GM12878 (cell line): ENCODE measurements around the gene SLC28A1.

Source experiments
- ATF7 ChIP-seq: fragments of 450-650 bp; IDR thresholded peaks from 2 replicates; pipeline ENCODE4 v1.6.1; 2016; ENCODE audit warnings: low read depth, mild to moderate bottlenecking
- BCL11A ChIP-seq: IDR thresholded peaks from 2 replicates; pipeline ENCODE4 v1.6.1; 2011; ENCODE audit warnings: low read depth, low read length
- CREB1 ChIP-seq: IDR thresholded peaks from 2 replicates; pipeline ENCODE4 v1.6.1; 2012; ENCODE audit warnings: low read depth, mild to moderate bottlenecking, inconsistent platforms
- EP300 ChIP-seq, 2 experiments: fragments of 150-350 bp in 1 of 2; IDR thresholded peaks; 2 replicates each; pipeline ENCODE4 v1.6.1; 2011 to 2012; ENCODE audit warnings: low read depth in 2 of 2, low read length in 2 of 2, borderline replicate concordance in 1 of 2, improper control_type of control experiment in 1 of 2, inconsistent platforms in 1 of 2; ENCODE audit not compliant: control insufficient read depth in 1 of 2
- POLR2A ChIP-seq: IDR thresholded peaks from 2 replicates; pipeline ENCODE4 v1.6.1; 2011; ENCODE audit warnings: low read depth, mild to moderate bottlenecking, low read length
- POLR2AphosphoS2 ChIP-seq: IDR thresholded peaks from 2 replicates; pipeline ENCODE4 v1.6.1; 2011; ENCODE audit warnings: low read depth, mild to moderate bottlenecking, low read length, improper control_type of control experiment, moderate library complexity
- TF ChIP-seq, protein P1 (sequence below), 3 experiments: IDR thresholded peaks in 2 of 3; conservative IDR thresholded peaks in 1 of 3; 2 replicates each; pipeline ENCODE4 v1.5.1; 2011; ENCODE audit warnings: low read depth in 3 of 3, low read length in 3 of 3, mild to moderate bottlenecking in 3 of 3, control low read depth in 2 of 3, moderate library complexity in 2 of 3, inconsistent platforms in 1 of 3, mixed read lengths in 1 of 3; ENCODE audit not compliant: control insufficient read depth in 2 of 3, insufficient read depth in 1 of 3; ENCODE audit errors: extremely low read depth in 1 of 3
- TF ChIP-seq, protein P2 (sequence below): fragments of 450-650 bp; IDR thresholded peaks from 2 replicates; pipeline ENCODE4 v1.6.1; 2017; ENCODE audit warnings: antibody characterized with exemption, mild to moderate bottlenecking, moderate library complexity
- TF ChIP-seq, protein P3 (sequence below): IDR thresholded peaks from 2 replicates; pipeline ENCODE4 v1.6.1; 2011; ENCODE audit warnings: low read depth, low read length, improper control_type of control experiment, borderline replicate concordance

DNA sequence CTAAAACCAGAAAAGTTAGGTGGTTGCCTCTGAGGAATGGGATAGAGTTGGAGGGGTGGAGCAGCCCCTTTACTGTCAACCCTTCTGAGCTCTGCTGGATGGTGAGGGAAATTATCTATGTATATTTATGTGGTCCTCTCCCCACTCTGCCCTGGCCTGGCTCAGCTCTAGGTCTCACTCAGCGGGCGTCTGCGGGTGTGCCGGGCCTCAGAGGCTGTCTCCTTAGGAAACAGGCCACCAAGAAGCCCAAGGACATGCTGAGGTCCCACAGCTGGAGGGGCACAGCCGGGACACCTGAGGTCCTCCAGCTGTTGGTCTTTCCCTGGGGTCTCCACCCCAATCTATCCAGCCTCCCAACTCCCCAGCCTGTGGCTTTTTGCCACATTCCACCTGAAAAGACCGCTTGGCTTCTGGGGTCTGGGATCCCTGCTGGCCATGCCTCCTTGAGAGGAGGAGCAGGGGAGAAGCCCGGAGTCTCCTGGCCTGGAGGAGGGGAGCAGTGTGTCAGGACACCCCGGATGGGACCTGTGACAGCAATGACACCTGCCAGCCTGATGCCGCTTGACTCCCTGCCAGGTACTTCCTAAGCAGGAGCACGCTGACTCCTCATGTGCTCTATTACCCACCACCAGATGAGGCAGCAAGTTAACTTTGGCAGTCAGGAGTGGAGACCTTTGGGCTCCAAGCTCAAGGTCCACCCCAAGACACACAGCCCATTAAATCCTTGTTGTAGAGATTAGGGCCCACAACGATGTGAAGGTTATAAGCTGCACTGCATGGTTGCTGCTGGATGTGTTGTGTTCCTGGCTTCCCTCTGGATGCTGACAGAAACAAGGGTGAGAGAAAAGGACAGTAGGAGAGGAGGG, at the start of gene SLC28A1:
- TF ChIP-seq BCL11A (no peak), ATF7 (no peak), POLR2A (no peak), EP300 (IDR thresholded peaks at IDR 0.05; ENCODE audit: borderline replicate concordance in 1 of 2, control insufficient read depth in 1 of 2, low read depth in 2 of 2, low read length in 2 of 2) (no peak), CREB1 (no peak), POLR2AphosphoS2 (no peak)
- TF ChIP-seq, protein P1, sequence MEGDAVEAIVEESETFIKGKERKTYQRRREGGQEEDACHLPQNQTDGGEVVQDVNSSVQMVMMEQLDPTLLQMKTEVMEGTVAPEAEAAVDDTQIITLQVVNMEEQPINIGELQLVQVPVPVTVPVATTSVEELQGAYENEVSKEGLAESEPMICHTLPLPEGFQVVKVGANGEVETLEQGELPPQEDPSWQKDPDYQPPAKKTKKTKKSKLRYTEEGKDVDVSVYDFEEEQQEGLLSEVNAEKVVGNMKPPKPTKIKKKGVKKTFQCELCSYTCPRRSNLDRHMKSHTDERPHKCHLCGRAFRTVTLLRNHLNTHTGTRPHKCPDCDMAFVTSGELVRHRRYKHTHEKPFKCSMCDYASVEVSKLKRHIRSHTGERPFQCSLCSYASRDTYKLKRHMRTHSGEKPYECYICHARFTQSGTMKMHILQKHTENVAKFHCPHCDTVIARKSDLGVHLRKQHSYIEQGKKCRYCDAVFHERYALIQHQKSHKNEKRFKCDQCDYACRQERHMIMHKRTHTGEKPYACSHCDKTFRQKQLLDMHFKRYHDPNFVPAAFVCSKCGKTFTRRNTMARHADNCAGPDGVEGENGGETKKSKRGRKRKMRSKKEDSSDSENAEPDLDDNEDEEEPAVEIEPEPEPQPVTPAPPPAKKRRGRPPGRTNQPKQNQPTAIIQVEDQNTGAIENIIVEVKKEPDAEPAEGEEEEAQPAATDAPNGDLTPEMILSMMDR (IDR thresholded peaks at IDR 0.05 in 2 of 3, conservative IDR thresholded peaks at IDR 0.05 in 1 of 3; ENCODE audit: control insufficient read depth in 2 of 3, extremely low read depth in 1 of 3, insufficient read depth in 1 of 3, low read depth in 3 of 3, low read length in 3 of 3) = no peak
- TF ChIP-seq, protein P2, sequence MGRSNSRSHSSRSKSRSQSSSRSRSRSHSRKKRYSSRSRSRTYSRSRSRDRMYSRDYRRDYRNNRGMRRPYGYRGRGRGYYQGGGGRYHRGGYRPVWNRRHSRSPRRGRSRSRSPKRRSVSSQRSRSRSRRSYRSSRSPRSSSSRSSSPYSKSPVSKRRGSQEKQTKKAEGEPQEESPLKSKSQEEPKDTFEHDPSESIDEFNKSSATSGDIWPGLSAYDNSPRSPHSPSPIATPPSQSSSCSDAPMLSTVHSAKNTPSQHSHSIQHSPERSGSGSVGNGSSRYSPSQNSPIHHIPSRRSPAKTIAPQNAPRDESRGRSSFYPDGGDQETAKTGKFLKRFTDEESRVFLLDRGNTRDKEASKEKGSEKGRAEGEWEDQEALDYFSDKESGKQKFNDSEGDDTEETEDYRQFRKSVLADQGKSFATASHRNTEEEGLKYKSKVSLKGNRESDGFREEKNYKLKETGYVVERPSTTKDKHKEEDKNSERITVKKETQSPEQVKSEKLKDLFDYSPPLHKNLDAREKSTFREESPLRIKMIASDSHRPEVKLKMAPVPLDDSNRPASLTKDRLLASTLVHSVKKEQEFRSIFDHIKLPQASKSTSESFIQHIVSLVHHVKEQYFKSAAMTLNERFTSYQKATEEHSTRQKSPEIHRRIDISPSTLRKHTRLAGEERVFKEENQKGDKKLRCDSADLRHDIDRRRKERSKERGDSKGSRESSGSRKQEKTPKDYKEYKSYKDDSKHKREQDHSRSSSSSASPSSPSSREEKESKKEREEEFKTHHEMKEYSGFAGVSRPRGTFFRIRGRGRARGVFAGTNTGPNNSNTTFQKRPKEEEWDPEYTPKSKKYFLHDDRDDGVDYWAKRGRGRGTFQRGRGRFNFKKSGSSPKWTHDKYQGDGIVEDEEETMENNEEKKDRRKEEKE = no peak
- TF ChIP-seq, protein P3, sequence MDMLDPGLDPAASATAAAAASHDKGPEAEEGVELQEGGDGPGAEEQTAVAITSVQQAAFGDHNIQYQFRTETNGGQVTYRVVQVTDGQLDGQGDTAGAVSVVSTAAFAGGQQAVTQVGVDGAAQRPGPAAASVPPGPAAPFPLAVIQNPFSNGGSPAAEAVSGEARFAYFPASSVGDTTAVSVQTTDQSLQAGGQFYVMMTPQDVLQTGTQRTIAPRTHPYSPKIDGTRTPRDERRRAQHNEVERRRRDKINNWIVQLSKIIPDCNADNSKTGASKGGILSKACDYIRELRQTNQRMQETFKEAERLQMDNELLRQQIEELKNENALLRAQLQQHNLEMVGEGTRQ = no peak
